GM23338 (cell line): Measurements from ENCODE around the gene USP24. TPM values are rescaled to one million over a fixed set of nuclear protein-coding genes. Genes with fewer than 3 reads are reported as not detected.

Experiments
- ATAC-seq: fragments of 200-7000 bp; cut with Tn5 transposase; 3 replicates; pipeline ENCODE4 v1.9.1; 2020
- DNase-seq: peaks from one replicate; pipeline ENCODE4 v3.0.0-alpha.2; 2015; ENCODE audit warnings: low spot score
- H2AFZ ChIP-seq: fragments of 200-600 bp; sonication (generic); 2 replicates; pipeline ENCODE4 v1.8.0; 2016; ENCODE audit warnings: antibody characterized with exemption, mild to moderate bottlenecking, moderate library complexity
- H3F3A ChIP-seq: fragments of 200-600 bp; sonication (generic); replicated peaks from 2 replicates; pipeline ENCODE4 v1.8.0; 2017; ENCODE audit warnings: antibody characterized with exemption, mixed run types, low read depth
- H3K27ac ChIP-seq: fragments of 200-600 bp; sonication (generic); 2 replicates; pipeline ENCODE4 v1.6.1; 2016; ENCODE audit warnings: low read depth
- H3K27me3 ChIP-seq: fragments of 200-600 bp; sonication (generic); 2 replicates; pipeline ENCODE4 v1.8.0; 2016; ENCODE audit warnings: mild to moderate bottlenecking, mixed run types, moderate library complexity; ENCODE audit not compliant: insufficient read depth
- H3K36me3 ChIP-seq: fragments of 200-600 bp; sonication (generic); 2 replicates; pipeline ENCODE4 v1.8.0; 2016; ENCODE audit warnings: mild to moderate bottlenecking; ENCODE audit not compliant: insufficient read depth
- H3K4me1 ChIP-seq: fragments of 200-600 bp; sonication (generic); 2 replicates; pipeline ENCODE4 v1.8.0; 2016; ENCODE audit warnings: mild to moderate bottlenecking, moderate library complexity; ENCODE audit not compliant: insufficient read depth
- H3K4me2 ChIP-seq: fragments of 200-600 bp; sonication (generic); 2 replicates; pipeline ENCODE4 v1.7.1; 2017; ENCODE audit warnings: mixed run types
- H3K4me3 ChIP-seq: fragments of 200-600 bp; sonication (generic); 2 replicates; pipeline ENCODE4 v1.6.1; 2016; ENCODE audit warnings: mixed run types
- H3K79me2 ChIP-seq: fragments of 200-600 bp; sonication (generic); replicated peaks from 2 replicates; pipeline ENCODE4 v1.8.0; 2017; ENCODE audit warnings: mild to moderate bottlenecking; ENCODE audit not compliant: insufficient read depth
- H3K9me2 ChIP-seq: fragments of 200-600 bp; sonication (generic); 2 replicates; pipeline ENCODE4 v1.8.0; 2017; ENCODE audit not compliant: insufficient read depth
- H4K20me1 ChIP-seq: fragments of 200-600 bp; sonication (generic); replicated peaks from 2 replicates; pipeline ENCODE4 v1.8.0; 2017; ENCODE audit warnings: mild to moderate bottlenecking; ENCODE audit not compliant: insufficient read depth
- H3K27ac Mint-ChIP-seq: 2 replicates; pipeline ENCODE4 v1.8.0; 2020; ENCODE audit warnings: inconsistent platforms, mild to moderate bottlenecking, moderate library complexity, mixed read lengths
- H3K27me3 Mint-ChIP-seq: 3 replicates; pipeline ENCODE4 v1.8.0; 2022; ENCODE audit warnings: low read depth, mild to moderate bottlenecking, moderate library complexity, mixed read lengths, inconsistent platforms; ENCODE audit not compliant: insufficient read depth, poor library complexity
- H3K36me3 Mint-ChIP-seq: 3 replicates; pipeline ENCODE4 v1.8.0; 2021; ENCODE audit warnings: low read depth, mild to moderate bottlenecking, inconsistent platforms, moderate library complexity, mixed read lengths
- H3K4me1 Mint-ChIP-seq: 3 replicates; pipeline ENCODE4 v1.8.0; 2020; ENCODE audit warnings: mild to moderate bottlenecking, inconsistent platforms, mixed read lengths
- H3K4me3 Mint-ChIP-seq: 3 replicates; pipeline ENCODE4 v1.8.0; 2021; ENCODE audit warnings: moderate library complexity, mild to moderate bottlenecking, inconsistent platforms, mixed read lengths
- H3K9me3 Mint-ChIP-seq: 3 replicates; pipeline ENCODE4 v1.8.0; 2020; ENCODE audit warnings: moderate library complexity, mild to moderate bottlenecking, inconsistent platforms, mixed read lengths
- CREB1 ChIP-seq: fragments of 250-450 bp; sonication (Bioruptor Pico); IDR thresholded peaks from 2 replicates; pipeline ENCODE4 v1.5.0; 2020; ENCODE audit warnings: low read depth, mild to moderate bottlenecking, moderate library complexity
- CTCF ChIP-seq, 2 experiments: fragments of 200-600 bp in 1 of 2; sonication (generic) in 1 of 2; conservative IDR thresholded peaks; 2 replicates each; pipeline versions ENCODE4 v1.5.1 to v1.6.1; 2016 to 2017; ENCODE audit warnings: antibody characterized with exemption in 2 of 2, low read depth in 2 of 2, mild to moderate bottlenecking in 2 of 2, moderate library complexity in 1 of 2
- ETS1 ChIP-seq: IDR thresholded peaks from 2 replicates; pipeline ENCODE4 v1.6.1; 2016; ENCODE audit warnings: antibody characterized with exemption
- EZH2 ChIP-seq: fragments of 200-600 bp; sonication (generic); IDR thresholded peaks from one replicate; pipeline ENCODE4 v1.8.0; 2017; ENCODE audit warnings: antibody characterized with exemption, mild to moderate bottlenecking, low read depth; ENCODE audit not compliant: unreplicated experiment
- EZH2phosphoT487 ChIP-seq: fragments of 200-600 bp; sonication (generic); IDR thresholded peaks from one replicate; pipeline ENCODE4 v1.8.1; 2018; ENCODE audit warnings: antibody characterized with exemption; ENCODE audit not compliant: unreplicated experiment
- JUNB ChIP-seq: IDR thresholded peaks from one replicate; pipeline ENCODE4 v1.6.1; 2016; ENCODE audit warnings: antibody characterized with exemption; ENCODE audit not compliant: unreplicated experiment
- NANOG ChIP-seq: IDR thresholded peaks from 2 replicates; pipeline ENCODE4 v1.6.1; 2016; ENCODE audit warnings: antibody characterized with exemption, borderline replicate concordance
- POLR2AphosphoS5 ChIP-seq: IDR thresholded peaks from 2 replicates; pipeline ENCODE4 v1.6.1; 2016; ENCODE audit warnings: antibody characterized with exemption, low read depth
- REST ChIP-seq: IDR thresholded peaks from one replicate; pipeline ENCODE4 v1.6.1; 2018; ENCODE audit warnings: antibody characterized with exemption; ENCODE audit not compliant: unreplicated experiment
- STAT1 ChIP-seq: IDR thresholded peaks from one replicate; pipeline ENCODE4 v1.6.1; 2016; ENCODE audit warnings: antibody characterized with exemption; ENCODE audit not compliant: unreplicated experiment
- ZNF114 ChIP-seq: fragments of 250-450 bp; sonication (Bioruptor Pico); IDR thresholded peaks from 2 replicates; pipeline ENCODE4 v1.5.0; 2020; ENCODE audit warnings: mild to moderate bottlenecking, moderate library complexity
- ZNF331 ChIP-seq: fragments of 250-450 bp; sonication (Bioruptor Pico); IDR thresholded peaks from 2 replicates; pipeline ENCODE4 v1.5.0; 2020; ENCODE audit warnings: low read depth, mild to moderate bottlenecking, moderate library complexity
- ZNF462 ChIP-seq: fragments of 250-450 bp; sonication (Bioruptor Pico); IDR thresholded peaks from 2 replicates; pipeline ENCODE4 v1.5.0; 2020; ENCODE audit warnings: mild to moderate bottlenecking, moderate library complexity
- polyA plus RNA-seq: library from polyadenylated mRNA; unstranded; fragments of >200 nt; fragmentation: Nextera tagmentation; extraction: Ambion mirVana; gene quantifications from 2 replicates; pipeline ENCODE4 v1.2.1, GENCODE V29; 2016
- total RNA-seq: library from RNA; depleted of rRNA; stranded (reverse); fragments of >200 nt; shearing (Covaris generic); gene quantifications from 2 replicates; pipeline ENCODE4 v1.2.3, GENCODE V29; 2014

Gene USP24
- total and polyA plus RNA-seq, 2 experiments from 2014 or later = 12.1 to 32.6 TPM

GRCh38 chr1:55089683-55090082 lies 125.5 kb downstream of the USP24 start:
- DNase-seq = no peak
- no peak overlapping the region for H2AFZ ChIP-seq
- H4K20me1 ChIP-seq = no peaks in the 10 kb centered on the region; the same call in 1 of the 2 replicates
- no peak overlapping the region for H3K4me3 ChIP-seq
- Mint-ChIP-seq H3K4me1 (no peaks in the 10 kb centered on the region), H3K4me3 (no peak overlapping the region), H3K27me3 (no peaks in the 10 kb centered on the region), H3K9me3 (no peaks in the 10 kb centered on the region), H3K36me3 (peaks cover 70% of the 10 kb centered on the region), H3K27ac (no peak overlapping the region)
- H3K4me2 ChIP-seq = no peak overlapping the region
- no peaks in the 10 kb centered on the region for H3K9me2 ChIP-seq
- H3K27me3 ChIP-seq = no peaks in the 10 kb centered on the region
- no peak for TF ChIP-seq EZH2phosphoT487
- TF ChIP-seq ZNF462 (CRISPR knock-in tag) = no peak
- no peak for TF ChIP-seq ZNF114 (CRISPR knock-in tag)
- no peak for TF ChIP-seq JUNB
- no peak for TF ChIP-seq EZH2
- TF ChIP-seq REST = no peak
- TF ChIP-seq POLR2AphosphoS5 = no peak
- no peak for TF ChIP-seq CTCF (conservative IDR thresholded peaks at IDR 0.05; ENCODE audit: low read depth in 2 of 2)
- TF ChIP-seq ZNF331 (CRISPR knock-in tag) = no peak
- TF ChIP-seq STAT1 = no peak
- no peak for TF ChIP-seq NANOG
- TF ChIP-seq ETS1 = no peak
- TF ChIP-seq CREB1 (CRISPR knock-in tag) = no peak
- no peaks in the 10 kb centered on the region for H3K4me1 ChIP-seq
- peaks cover 6% of the 10 kb centered on the region; the same call in 1 of the 2 replicates for H3F3A ChIP-seq
- no peak for ATAC-seq
- peaks cover 42% of the 10 kb centered on the region for H3K36me3 ChIP-seq
- no peak overlapping the region for H3K27ac ChIP-seq
- no peaks in the 10 kb centered on the region; the same call in 1 of the 2 replicates for H3K79me2 ChIP-seq
